SK-N-SH (cell line): ENCODE results near the gene APOO. TPM values are rescaled to one million over a fixed set of nuclear protein-coding genes. Genes with fewer than 3 reads are reported as not detected.

Experiments used
- CTCF ChIA-PET: fragments of 300-600, 350-600 bp; formaldehyde crosslinking; extraction: SDS; loops from one replicate; lab custom pipeline; 2021; lab: Yijun Ruan, JAX
- POLR2A ChIA-PET: fragments of 350-600 bp; sonication (Branson Sonifier 250); formaldehyde crosslinking; extraction: SDS; loops from one replicate; lab custom pipeline; 2020; ENCODE audit warnings: antibody characterized with exemption, inconsistent platforms; lab: Yijun Ruan, JAX
- DNase-seq: peaks from one replicate; pipeline ENCODE4 v3.0.0; 2012
- H2AFZ ChIP-seq: fragments of 200-600 bp; sonication (generic); 2 replicates; pipeline ENCODE4 v1.8.1; 2016; ENCODE audit warnings: antibody characterized with exemption, mild to moderate bottlenecking, low read depth
- H3F3A ChIP-seq: fragments of 200-600 bp; sonication (generic); replicated peaks from 2 replicates; pipeline ENCODE3; 2016; ENCODE audit warnings: antibody characterized with exemption, mild to moderate bottlenecking; ENCODE audit not compliant: insufficient read depth
- H3K27ac ChIP-seq, 2 experiments: fragments of 200-500 bp in 1 of 2; fragments of 200-600 bp in 1 of 2; sonication (Bioruptor generic) in 1 of 2; sonication (generic), shearing (Covaris generic) in 1 of 2; 2 replicates each; pipeline versions ENCODE4 v1.5.1 to v1.6.1; 2014 to 2016; ENCODE audit warnings: low read depth in 2 of 2, inconsistent platforms in 1 of 2, low read length in 1 of 2, mild to moderate bottlenecking in 1 of 2, mixed read lengths in 1 of 2
- H3K27me3 ChIP-seq: fragments of 200-600 bp; sonication (generic), shearing (Covaris generic); 2 replicates; pipeline ENCODE4 v1.6.1; 2016; ENCODE audit warnings: mixed run types; ENCODE audit not compliant: insufficient read depth
- H3K36me3 ChIP-seq, 2 experiments: fragments of 200-500 bp in 1 of 2; fragments of 200-600 bp in 1 of 2; sonication (Bioruptor generic) in 1 of 2; sonication (generic) in 1 of 2; replicated peaks in 1 of 2; 2 replicates each; pipeline versions ENCODE3 to v1.5.1; 2014 to 2016; ENCODE audit warnings: low read length in 1 of 2, mild to moderate bottlenecking in 1 of 2; ENCODE audit not compliant: insufficient read depth in 2 of 2, control insufficient read depth in 1 of 2
- H3K4me1 ChIP-seq, 2 experiments: fragments of 200-500 bp in 1 of 2; fragments of 200-600 bp in 1 of 2; sonication (Bioruptor generic) in 1 of 2; sonication (generic), shearing (Covaris generic) in 1 of 2; 2 replicates each; pipeline versions ENCODE4 v1.5.1 to v1.6.1; 2014 to 2016; ENCODE audit warnings: low read depth in 1 of 2, low read length in 1 of 2, mixed run types in 1 of 2; ENCODE audit not compliant: insufficient read depth in 2 of 2, control insufficient read depth in 1 of 2
- H3K4me2 ChIP-seq: fragments of 200-600 bp; sonication (generic), shearing (Covaris generic); 2 replicates; pipeline ENCODE4 v1.6.1; 2017; ENCODE audit warnings: mixed run types
- H3K4me3 ChIP-seq, 2 experiments: fragments of 200-500 bp in 1 of 2; fragments of 200-600 bp in 1 of 2; sonication (Bioruptor generic) in 1 of 2; sonication (generic), shearing (Covaris generic) in 1 of 2; 2 replicates each; pipeline versions ENCODE4 v1.5.1 to v1.8.1; 2014 to 2016; ENCODE audit warnings: low read depth in 2 of 2, inconsistent platforms in 1 of 2, low read length in 1 of 2, mild to moderate bottlenecking in 1 of 2, mixed read lengths in 1 of 2, moderate library complexity in 1 of 2
- H3K79me2 ChIP-seq: fragments of 200-600 bp; sonication (generic); 2 replicates; pipeline ENCODE4 v1.8.1; 2017; ENCODE audit warnings: mild to moderate bottlenecking; ENCODE audit not compliant: insufficient read depth
- H3K9ac ChIP-seq: fragments of 200-600 bp; sonication (generic); 2 replicates; pipeline ENCODE4 v1.6.1; 2017; ENCODE audit warnings: mixed run types
- H3K9me2 ChIP-seq: fragments of 200-600 bp; sonication (generic); 2 replicates; pipeline ENCODE4 v1.6.1; 2017; ENCODE audit warnings: mixed run types
- H3K9me3 ChIP-seq: fragments of 200-600 bp; sonication (generic); 2 replicates; pipeline ENCODE4 v1.6.1; 2017; ENCODE audit warnings: mixed run types, mild to moderate bottlenecking, moderate library complexity
- H4K20me1 ChIP-seq: fragments of 200-600 bp; sonication (generic); 2 replicates; pipeline ENCODE4 v1.6.1; 2017; ENCODE audit warnings: mild to moderate bottlenecking, mixed run types; ENCODE audit not compliant: insufficient read depth
- CHD2 ChIP-seq: fragments of 150-350 bp; IDR thresholded peaks from 2 replicates; pipeline ENCODE4 v1.6.1; 2018; ENCODE audit warnings: low read length; ENCODE audit not compliant: partially characterized antibody
- CTCF ChIP-seq: fragments of 200-600 bp; sonication (generic); IDR thresholded peaks from 2 replicates; pipeline ENCODE4 v1.6.1; 2017; ENCODE audit warnings: antibody characterized with exemption, mild to moderate bottlenecking, moderate library complexity
- EP300 ChIP-seq, 2 experiments: IDR thresholded peaks; 2 replicates each; pipeline versions ENCODE4 v1.4.0 to v1.6.1; 2012; ENCODE audit warnings: borderline replicate concordance in 1 of 2, low read depth in 1 of 2, low read length in 1 of 2
- FOXM1 ChIP-seq: IDR thresholded peaks from 2 replicates; pipeline ENCODE4 v1.4.0; 2012; ENCODE audit warnings: low read depth, mild to moderate bottlenecking
- GABPA ChIP-seq: IDR thresholded peaks from 2 replicates; pipeline ENCODE4 v1.4.0; 2012; ENCODE audit warnings: low read depth, mild to moderate bottlenecking
- GATA2 ChIP-seq: sonication (generic); formaldehyde crosslinking; IDR thresholded peaks from 2 replicates; pipeline ENCODE4 v1.5.0; 2020; ENCODE audit warnings: mild to moderate bottlenecking, missing genetic modification reagents
- IRF3 ChIP-seq: fragments of 150-350 bp; IDR thresholded peaks from 2 replicates; pipeline ENCODE4 v1.6.1; 2016; ENCODE audit warnings: mild to moderate bottlenecking, low read depth, low read length
- MAX ChIP-seq: IDR thresholded peaks from 2 replicates; pipeline ENCODE4 v1.4.0; 2012; ENCODE audit warnings: low read depth
- MEF2A ChIP-seq: IDR thresholded peaks from 2 replicates; pipeline ENCODE4 v1.4.0; 2012; ENCODE audit warnings: low read depth, borderline replicate concordance
- MXI1 ChIP-seq: IDR thresholded peaks from 2 replicates; pipeline ENCODE4 v1.6.1; 2012; ENCODE audit warnings: mild to moderate bottlenecking, low read depth, low read length, improper control_type of control experiment
- NFIC ChIP-seq: IDR thresholded peaks from 2 replicates; pipeline ENCODE4 v1.4.0; 2012; ENCODE audit warnings: borderline replicate concordance
- RCOR1 ChIP-seq: fragments of 150-350 bp; IDR thresholded peaks from 2 replicates; pipeline ENCODE4 v1.6.1; 2017; ENCODE audit warnings: antibody characterized with exemption, low read length
- REST ChIP-seq: IDR thresholded peaks from 2 replicates; pipeline ENCODE4 v1.6.1; 2012; ENCODE audit warnings: mild to moderate bottlenecking, low read depth, low read length, moderate library complexity
- RFX5 ChIP-seq: IDR thresholded peaks from 2 replicates; pipeline ENCODE4 v1.6.1; 2012; ENCODE audit warnings: mild to moderate bottlenecking, improper control_type of control experiment, low read length
- SIN3A ChIP-seq: IDR thresholded peaks from 2 replicates; pipeline ENCODE4 v1.6.1; 2012; ENCODE audit warnings: low read depth, mild to moderate bottlenecking, low read length, moderate library complexity, borderline replicate concordance
- TEAD4 ChIP-seq: IDR thresholded peaks from 2 replicates; pipeline ENCODE4 v1.4.0; 2012; ENCODE audit warnings: mild to moderate bottlenecking, borderline replicate concordance; ENCODE audit not compliant: insufficient read depth
- WGBS: methylation state at CpG from one replicate; pipeline ENCODE4 v1.1.6; 2017; ENCODE audit warnings: low lambda C conversion rate; 5-methylcytosine and 5-hydroxymethylcytosine counted together
- polyA plus RNA-seq, 3 experiments: library from polyadenylated mRNA; depleted of rRNA; stranded (reverse); fragments of >200 nt; gene quantifications; 2 replicates each; pipeline ENCODE4 v1.2.3, GENCODE V29; 2012

Gene APOO
- polyA plus RNA-seq, 1 of the 3 experiments (the other 2 are of a cell fraction) = 22.0 TPM

- POLR2A ChIA-PET = no interaction called here
- Histone ChIP-seq H3K4me1 (peaks cover 0 to 18% of the 10 kb centered on the region in 2 experiments; a peak in 1 of 4 replicates), H3K79me2 (no peaks in the 10 kb centered on the region; the same call in 1 of the 2 replicates), H3K27ac (no peak overlapping the region), H3K9ac (no peak overlapping the region), H4K20me1 (no peaks in the 10 kb centered on the region), H3K27me3 (peaks cover 5% of the 10 kb centered on the region; the same call in 1 of the 2 replicates), H3K9me2 (no peaks in the 10 kb centered on the region), H2AFZ (no peak overlapping the region), H3K4me2 (no peak overlapping the region), H3K9me3 (no peaks in the 10 kb centered on the region), H3K4me3 (no peak overlapping the region), H3F3A (peaks cover 10% of the 10 kb centered on the region), H3K36me3 (no peaks in the 10 kb centered on the region)
- 70% methylated on average over 4 of the region's 4 CpGs for WGBS
- DNase-seq = no peak
- TF ChIP-seq MXI1 = no peak
- no peak for TF ChIP-seq SIN3A
- TF ChIP-seq RFX5 = no peak
- no peak for TF ChIP-seq IRF3
- TF ChIP-seq CHD2 = no peak
- no peak for TF ChIP-seq FOXM1
- no peak for TF ChIP-seq CTCF
- TF ChIP-seq GABPA = no peak
- no peak for TF ChIP-seq EP300 (IDR thresholded peaks at IDR 0.05; ENCODE audit: borderline replicate concordance in 1 of 2, low read depth in 1 of 2, low read length in 1 of 2)
- TF ChIP-seq MAX = no peak
- no peak for TF ChIP-seq GATA2
- TF ChIP-seq MEF2A = no peak
- no peak for TF ChIP-seq RCOR1
- TF ChIP-seq REST = no peak
- TF ChIP-seq NFIC = no peak
- TF ChIP-seq TEAD4 = no peak
- CTCF ChIA-PET = interaction anchor here (4.6 kb wide), 1 partner anchor 14 kb away, joined by 21 read pairs; no protein-coding TSS in a partner anchor
Observed at GRCh38 chrX:23887918-23888317, 19.8 kb downstream of the APOO start.
